Measurements from ENCODE around the gene ALKBH2.
A peak's percentile ranks its signal among the peaks of the same experiment; 100 is the strongest.

ALKBH2 gene

GRCh38 chr12:109115404-109115757 is 22.1 kb upstream of the ALKBH2 start:
- Histone ChIP-seq H3K9me3 (no peaks in the 10 kb centered on the region), H4K20me1 (no peaks in the 10 kb centered on the region), H3K27ac (no peak overlapping the region), H3K4me1 (peaks cover 38% of the 10 kb centered on the region), H3K4me2 (peak overlapping the region; percentile 66), H3K36me3 (peaks cover 8% of the 10 kb centered on the region), H3K27me3 (no peaks in the 10 kb centered on the region), H3K9ac (no peak overlapping the region), H3K4me3 (no peak overlapping the region)
- no peak for TF ChIP-seq Cebpa-rat (IDR thresholded peaks at IDR 0.05)

GRCh38 chr12:109114644-109115043 is 21.4 kb upstream of the ALKBH2 start:
- Histone ChIP-seq H3K4me3 (no peak overlapping the region), H3K27ac (no peak overlapping the region), H3K27me3 (no peaks in the 10 kb centered on the region), H3K36me3 (peaks cover 15% of the 10 kb centered on the region), H3K4me1 (peaks cover 38% of the 10 kb centered on the region), H3K4me2 (no peak overlapping the region), H4K20me1 (no peaks in the 10 kb centered on the region), H3K9ac (no peak overlapping the region), H3K9me3 (no peaks in the 10 kb centered on the region)
- TF ChIP-seq Cebpa-rat (IDR thresholded peaks at IDR 0.05), result no peak

DNA sequence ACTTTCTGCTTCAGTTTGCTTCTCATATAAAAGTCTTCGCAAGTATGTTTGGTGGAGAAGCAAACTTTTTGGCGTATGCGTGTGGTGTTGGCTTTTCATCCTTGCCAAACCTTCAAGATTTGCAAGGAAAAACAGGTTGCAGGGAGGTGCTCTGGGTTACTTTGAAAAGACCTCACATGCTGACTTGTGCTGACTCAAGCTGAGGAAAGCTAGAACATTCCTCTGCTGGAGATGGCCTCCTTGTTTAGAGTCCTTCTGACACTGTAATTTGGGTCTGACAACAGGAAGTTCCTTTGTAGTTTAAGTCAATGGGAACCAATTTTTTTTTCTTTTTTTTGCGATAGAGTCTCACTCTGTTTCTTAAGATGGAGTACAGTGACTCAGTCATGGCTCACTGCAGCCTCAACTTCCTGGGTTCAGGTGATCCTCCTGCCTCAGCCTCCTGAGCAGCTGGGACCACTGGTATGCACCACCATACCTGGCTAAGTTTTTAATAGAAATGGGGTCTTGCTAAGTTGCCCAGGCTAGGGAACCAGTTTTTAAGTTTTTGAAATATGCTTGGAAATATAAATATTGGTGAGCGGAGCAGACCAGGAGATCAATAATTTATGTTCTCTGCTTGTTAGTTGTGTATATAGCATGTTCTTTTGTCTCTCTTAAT is 20.5 kb upstream of the ALKBH2 start:
- Histone ChIP-seq H3K27me3 (no peaks in the 10 kb centered on the region), H3K4me3 (no peak overlapping the region), H3K27ac (no peak overlapping the region), H3K9ac (no peak overlapping the region), H3K36me3 (peaks cover 24% of the 10 kb centered on the region), H3K4me1 (peaks cover 38% of the 10 kb centered on the region), H3K4me2 (no peak overlapping the region), H4K20me1 (no peaks in the 10 kb centered on the region), H3K9me3 (no peaks in the 10 kb centered on the region)
- TF ChIP-seq Cebpa-rat (IDR thresholded peaks at IDR 0.05), result no peak

GRCh38 chr12:109112720-109113465 is 19.6 kb upstream of the ALKBH2 start:
- H4K20me1 ChIP-seq, result no peaks in the 10 kb centered on the region
- H3K4me2 ChIP-seq, result no peak overlapping the region
- no peaks in the 10 kb centered on the region for H3K27me3 ChIP-seq
- no peaks in the 10 kb centered on the region for H3K9me3 ChIP-seq
- H3K9ac ChIP-seq, result no peak overlapping the region
- H3K4me3 ChIP-seq, result no peak overlapping the region
- TF ChIP-seq Cebpa-rat (IDR thresholded peaks at IDR 0.05), result no peak
- H3K4me1 ChIP-seq, result peaks cover 38% of the 10 kb centered on the region
- peaks cover 33% of the 10 kb centered on the region for H3K36me3 ChIP-seq
- H3K27ac ChIP-seq, result no peak overlapping the region

DNA sequence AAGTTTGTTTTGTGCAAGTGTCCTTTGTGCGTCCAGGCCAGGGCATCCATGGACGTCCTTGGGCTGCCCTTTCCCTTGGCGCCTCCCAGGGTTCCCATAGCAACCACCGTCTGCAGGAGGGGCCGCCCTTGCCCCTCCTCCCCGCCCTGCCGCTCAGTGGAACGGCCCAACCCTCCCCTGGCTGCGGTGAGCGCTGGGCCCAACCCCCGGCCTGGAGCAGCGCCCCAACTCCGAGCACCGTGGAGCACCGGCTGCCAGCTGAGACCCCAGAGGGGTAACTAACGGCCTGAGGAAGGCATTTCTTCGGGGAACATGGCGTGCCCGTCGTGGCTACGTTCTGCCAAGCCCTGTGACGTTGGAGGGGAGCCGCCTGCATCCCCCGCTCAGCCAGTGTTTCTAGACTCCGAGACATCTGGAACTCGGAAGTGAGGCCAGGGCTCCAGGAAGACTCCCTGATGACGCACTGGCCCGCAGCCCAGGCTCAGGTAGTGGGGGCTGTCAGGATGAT is 17.8 kb upstream of the ALKBH2 start:
- Histone ChIP-seq H3K9me3 (no peaks in the 10 kb centered on the region), H3K27me3 (no peaks in the 10 kb centered on the region), H4K20me1 (peaks cover 4% of the 10 kb centered on the region; the same call in 1 of the 2 replicates), H3K36me3 (peaks cover 49% of the 10 kb centered on the region), H3K4me3 (peak overlapping the region; percentile 36; the same call in 1 of the 2 replicates), H3K9ac (peak overlapping the region; percentile 32; the same call in 1 of the 2 replicates), H3K4me2 (peak overlapping the region; percentile 66), H3K4me1 (peaks cover 23% of the 10 kb centered on the region), H3K27ac (0 out of 2 replicates have a peak overlapping the region, but pooled peaks have one; percentile 46)
- no peak for TF ChIP-seq Cebpa-rat (IDR thresholded peaks at IDR 0.05)

DNA sequence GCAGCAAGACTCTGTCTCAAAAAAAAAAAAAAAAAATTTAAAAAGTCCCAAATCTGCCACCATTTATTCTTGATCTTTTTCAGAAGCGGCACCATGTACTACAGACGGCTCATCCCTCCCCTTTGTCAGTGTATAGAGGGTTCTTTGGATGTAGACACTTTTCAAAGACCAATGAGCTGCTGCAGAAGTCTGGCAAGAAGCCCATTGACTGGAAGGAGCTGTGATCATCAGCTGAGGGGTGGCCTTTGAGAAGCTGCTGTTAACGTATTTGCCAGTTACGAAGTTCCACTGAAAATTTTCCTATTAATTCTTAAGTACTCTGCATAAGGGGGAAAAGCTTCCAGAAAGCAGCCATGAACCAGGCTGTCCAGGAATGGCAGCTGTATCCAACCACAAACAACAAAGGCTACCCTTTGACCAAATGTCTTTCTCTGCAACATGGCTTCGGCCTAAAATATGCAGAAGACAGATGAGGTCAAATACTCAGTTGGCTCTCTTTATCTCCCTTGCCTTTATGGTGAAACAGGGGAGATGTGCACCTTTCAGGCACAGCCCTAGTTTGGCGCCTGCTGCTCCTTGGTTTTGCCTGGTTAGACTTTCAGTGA is 16.6 kb upstream of the ALKBH2 start:
- no peak overlapping the region for H3K27ac ChIP-seq
- no peak overlapping the region for H3K4me2 ChIP-seq
- peaks cover 11% of the 10 kb centered on the region for H3K4me1 ChIP-seq
- peaks cover 16% of the 10 kb centered on the region; the same call in 1 of the 2 replicates for H4K20me1 ChIP-seq
- H3K9ac ChIP-seq, result no peak overlapping the region
- H3K36me3 ChIP-seq, result peaks cover 61% of the 10 kb centered on the region
- H3K27me3 ChIP-seq, result no peaks in the 10 kb centered on the region
- H3K4me3 ChIP-seq, result no peak overlapping the region
- no peak for TF ChIP-seq Cebpa-rat (IDR thresholded peaks at IDR 0.05)
- no peaks in the 10 kb centered on the region for H3K9me3 ChIP-seq

GRCh38 chr12:109105176-109105575 is 11.9 kb upstream of the ALKBH2 start:
- Histone ChIP-seq H3K9ac (no peak overlapping the region), H4K20me1 (peaks cover 28% of the 10 kb centered on the region; the same call in 1 of the 2 replicates), H3K4me2 (no peak overlapping the region), H3K4me1 (no peaks in the 10 kb centered on the region), H3K36me3 (peaks cover 98% of the 10 kb centered on the region), H3K27ac (no peak overlapping the region), H3K27me3 (no peaks in the 10 kb centered on the region), H3K4me3 (no peak overlapping the region), H3K9me3 (no peaks in the 10 kb centered on the region)
- no peak for TF ChIP-seq Cebpa-rat (IDR thresholded peaks at IDR 0.05)

DNA sequence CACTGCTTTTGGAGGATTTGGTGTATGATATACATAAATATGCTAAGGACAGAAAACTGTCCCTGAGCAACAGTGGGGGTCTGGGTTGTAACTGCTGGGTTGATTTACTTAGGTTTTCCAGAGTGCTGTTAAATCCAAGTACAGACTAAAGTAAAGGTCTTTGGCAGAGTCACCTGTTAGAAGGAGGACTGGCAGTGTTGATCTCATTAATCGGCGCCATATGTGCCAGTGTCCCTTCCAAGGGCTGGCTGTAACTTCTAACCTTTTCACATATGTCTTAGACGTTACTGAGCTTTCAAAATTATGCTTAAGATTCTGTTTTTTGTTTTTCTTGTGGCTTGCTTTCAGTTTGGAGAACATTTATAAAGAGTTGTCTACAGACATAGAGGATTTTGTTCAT is 9.2 kb upstream of the ALKBH2 start:
- Histone ChIP-seq H3K4me2 (no peak overlapping the region), H3K27me3 (no peaks in the 10 kb centered on the region), H3K9me3 (no peaks in the 10 kb centered on the region), H3K9ac (no peak overlapping the region), H4K20me1 (peaks cover 40% of the 10 kb centered on the region; the same call in 1 of the 2 replicates), H3K4me3 (no peak overlapping the region), H3K36me3 (peaks cover 81% of the 10 kb centered on the region), H3K27ac (no peak overlapping the region), H3K4me1 (peaks cover 17% of the 10 kb centered on the region)
- no peak for TF ChIP-seq Cebpa-rat (IDR thresholded peaks at IDR 0.05)

DNA sequence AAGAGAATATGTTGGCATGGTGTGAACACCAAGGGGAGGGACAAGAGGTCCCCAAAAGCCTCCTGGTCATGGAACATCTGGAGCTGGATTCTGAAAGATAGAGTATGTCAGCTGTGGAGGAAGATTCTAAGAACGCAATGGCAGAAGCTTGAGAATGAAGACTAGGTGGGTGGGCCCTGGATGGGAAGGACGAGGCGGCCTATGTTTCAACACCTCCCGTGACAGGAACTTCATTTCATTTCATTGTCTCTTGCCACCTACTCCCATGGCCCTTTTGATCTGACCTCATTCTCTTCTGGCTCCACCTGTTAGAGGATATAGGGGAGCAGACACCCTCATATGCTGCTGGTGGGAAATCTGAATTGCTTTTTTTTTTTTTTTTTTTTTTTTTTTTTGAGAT is 7.5 kb upstream of the ALKBH2 start:
- peaks cover 27% of the 10 kb centered on the region for H3K4me1 ChIP-seq
- H3K4me2 ChIP-seq, result no peak overlapping the region
- no peaks in the 10 kb centered on the region for H3K9me3 ChIP-seq
- no peak overlapping the region for H3K27ac ChIP-seq
- peaks cover 65% of the 10 kb centered on the region for H3K36me3 ChIP-seq
- no peak overlapping the region for H3K9ac ChIP-seq
- peaks cover 32% of the 10 kb centered on the region; the same call in 1 of the 2 replicates for H4K20me1 ChIP-seq
- no peak for TF ChIP-seq Cebpa-rat (IDR thresholded peaks at IDR 0.05)
- no peaks in the 10 kb centered on the region for H3K27me3 ChIP-seq
- H3K4me3 ChIP-seq, result no peak overlapping the region

All from BLaER1 (cell line).